K562 (cell line): ENCODE results near the gene STT3A. TPM values are rescaled to one million over a fixed set of nuclear protein-coding genes. Genes with fewer than 3 reads are reported as not detected.

Experiments used
- ATF4 ChIP-seq: fragments of 450-650 bp; formaldehyde crosslinking; IDR thresholded peaks from 2 replicates; pipeline ENCODE4 v1.4.0; 2022; ENCODE audit warnings: mild to moderate bottlenecking, moderate library complexity
- EWSR1 ChIP-seq: fragments of 450-650 bp; IDR thresholded peaks from 2 replicates; pipeline ENCODE4 v1.6.1; 2018; ENCODE audit warnings: borderline replicate concordance, mild to moderate bottlenecking, low read depth, moderate library complexity; ENCODE audit not compliant: partially characterized antibody
- HDAC3 ChIP-seq: fragments of 450-650 bp; IDR thresholded peaks from 2 replicates; pipeline ENCODE4 v1.6.1; 2018; ENCODE audit warnings: borderline replicate concordance, mild to moderate bottlenecking, moderate library complexity; ENCODE audit not compliant: partially characterized antibody
- KAT2B ChIP-seq: IDR thresholded peaks from one replicate; pipeline ENCODE4 v1.6.1; 2012; ENCODE audit warnings: low read depth, mild to moderate bottlenecking, control low read depth, inconsistent platforms, low read length, moderate library complexity
- MED1 ChIP-seq: sonication (generic); formaldehyde crosslinking; IDR thresholded peaks from 2 replicates; pipeline ENCODE4 v1.8.1; 2023; ENCODE audit warnings: missing genetic modification reagents, borderline replicate concordance
- NKRF ChIP-seq: fragments of 450-650 bp; IDR thresholded peaks from 2 replicates; pipeline ENCODE4 v1.6.1; 2016; ENCODE audit warnings: borderline replicate concordance
- REST ChIP-seq, 2 experiments: fragments of 450-650 bp; formaldehyde crosslinking in 1 of 2; IDR thresholded peaks; 2 replicates each; pipeline versions ENCODE4 v1.4.0 to v1.6.1; 2014 to 2020; ENCODE audit warnings: mild to moderate bottlenecking in 2 of 2, borderline replicate concordance in 1 of 2, low read depth in 1 of 2
- RHOXF2B ChIP-seq: fragments of 250-450 bp; sonication (Bioruptor Pico); conservative IDR thresholded peaks from 2 replicates; pipeline ENCODE4 v1.5.1; 2021
- ZFP91 ChIP-seq: sonication (generic); formaldehyde crosslinking; IDR thresholded peaks from 2 replicates; pipeline ENCODE4 v1.8.0; 2022; ENCODE audit warnings: mild to moderate bottlenecking, missing genetic modification reagents
- ZNF263 ChIP-seq: sonication (generic); formaldehyde crosslinking; IDR thresholded peaks from 2 replicates; pipeline ENCODE4 v1.8.0; 2022; ENCODE audit warnings: mild to moderate bottlenecking, missing genetic modification reagents, borderline replicate concordance
- ZNF277 ChIP-seq: fragments of 250-450 bp; sonication (Bioruptor Pico); IDR thresholded peaks from 2 replicates; pipeline ENCODE4 v1.8.0; 2022; ENCODE audit warnings: inconsistent platforms, mild to moderate bottlenecking, moderate library complexity, borderline replicate concordance
- ZNF507 ChIP-seq: conservative IDR thresholded peaks from 2 replicates; pipeline ENCODE4 v1.6.1; 2017; ENCODE audit warnings: missing genetic modification characterization, missing compliant biosample characterization
- ZSCAN29 ChIP-seq: fragments of 450-650 bp; IDR thresholded peaks from 2 replicates; pipeline ENCODE4 v1.6.1; 2017
- polyA plus RNA-seq, 8 experiments: library from polyadenylated mRNA; depleted of rRNA in 4 of 8; stranded (reverse) in 5 of 8; unstranded in 3 of 8; fragments of >200 nt; fragmentation: Nextera tagmentation in 2 of 8; fragmentation: Illumina TruSeq in 1 of 8; extraction: Ambion mirVana in 2 of 8; extraction: Trizol in 1 of 8; gene quantifications; 2 replicates each; pipeline versions ENCODE4 v1.2.1 to v1.2.3, GENCODE V29; 2011 to 2014; ENCODE audit warnings: inconsistent platforms in 1 of 8, missing spikeins in 1 of 8
- total RNA-seq, 7 experiments: library from RNA; depleted of rRNA in 6 of 7; stranded (reverse); fragments of >200 nt in 6 of 7; fragmentation: Illumina TruSeq in 2 of 7; extraction: Trizol in 2 of 7; gene quantifications; 2 replicates each; pipeline versions ENCODE4 v1.2.1 to v1.2.3, GENCODE V29; 2011 to 2021; ENCODE audit warnings: low replicate concordance in 1 of 7

The STT3A gene
- total and polyA plus RNA-seq, 9 of the 15 experiments (the other 6 are each of a cell fraction or from before 2014, with no cell fraction given): 70.7 to 330 (median 192) TPM

GRCh38 chr11:125554038-125554437 is 38.6 kb upstream of the STT3A start (continued):
- TF ChIP-seq REST (IDR thresholded peaks at IDR 0.05; ENCODE audit: borderline replicate concordance) (peak; percentile 53), REST (CRISPR knock-in tag; IDR thresholded peaks at IDR 0.05; ENCODE audit: low read depth) (no peak), HDAC3 (no peak), ZSCAN29 (no peak), KAT2B (no peak), EWSR1 (no peak), ZNF507 (tag) (no peak), NKRF (peak; percentile 30; the same call in 1 of the 2 replicates), ATF4 (CRISPR knock-in tag) (no peak), ZFP91 (CRISPR knock-in tag) (no peak), ZNF263 (CRISPR knock-in tag) (peak; percentile 92), ZNF277 (CRISPR knock-in tag) (no peak), RHOXF2B (CRISPR knock-in tag) (0 out of 2 replicates have a peak, but pooled peaks have one; percentile 50), MED1 (CRISPR knock-in tag) (no peak)
